GM12878 (cell line): ENCODE measurements around the gene OSBP. TPM values are rescaled to one million over a fixed set of nuclear protein-coding genes. Genes with fewer than 3 reads are reported as not detected.

Experiments used
- ATAC-seq: fragments of 200-7000 bp; cut with Tn5 transposase; 3 replicates; pipeline ENCODE4 v1.9.1; 2020; ENCODE audit warnings: mild to moderate bottlenecking, moderate library complexity
- BruUV-seq: library from RNA; stranded (reverse); fragments of 400-500 nt; replicated peaks from 2 replicates; lab custom pipeline; 2021; lab: Mats Ljungman, UMichigan
- CTCF ChIA-PET: fragments of 300-600 bp; sonication (Branson Sonifier 250); formaldehyde crosslinking; extraction: SDS; loops from one replicate; lab custom pipeline; 2021; ENCODE audit warnings: inconsistent platforms; lab: Yijun Ruan, JAX
- POLR2A ChIA-PET: fragments of 350-600 bp; formaldehyde crosslinking; extraction: SDS; loops from one replicate; lab custom pipeline; 2021; ENCODE audit warnings: inconsistent platforms; lab: Charles Lee
- RAD21 ChIA-PET: fragments of 300-600 bp; sonication (Branson Sonifier 250); formaldehyde crosslinking; loops from one replicate; lab custom pipeline; 2023; ENCODE audit warnings: antibody characterized with exemption; ENCODE audit not compliant: unreplicated experiment; lab: Charles Lee
- SMC1A ChIA-PET: fragments of 300-600 bp; sonication (Branson Sonifier 250); formaldehyde crosslinking; loops from one replicate; lab custom pipeline; 2023; ENCODE audit not compliant: unreplicated experiment, uncharacterized antibody; lab: Charles Lee
- DNase-seq: peaks from one replicate; pipeline ENCODE4 v3.0.0-alpha.2; 2011; ENCODE audit warnings: low read depth, low spot score
- FAIRE-seq: peaks from 3 replicates; lab custom pipeline; 2011; peaks lifted over from hg19 to GRCh38; lab: Jason Lieb, UNC
- H2AFZ ChIP-seq: 2 replicates; pipeline ENCODE4 v1.6.0; 2011; ENCODE audit warnings: low read depth, low read length, control low read depth; ENCODE audit not compliant: control insufficient read depth
- H3K27ac ChIP-seq: 2 replicates; pipeline ENCODE4 v1.5.1; 2011; ENCODE audit warnings: control low read depth; ENCODE audit not compliant: control insufficient read depth, insufficient read depth
- H3K27me3 ChIP-seq, 2 experiments: replicated peaks in 1 of 2; 2 replicates each; pipeline versions ENCODE4 v1.6.0 to v1.6.1; 2011; ENCODE audit warnings: low read length in 1 of 2; ENCODE audit not compliant: control insufficient read depth in 2 of 2, insufficient read depth in 2 of 2
- H3K36me3 ChIP-seq, 2 experiments: 2 replicates each; pipeline ENCODE4 v1.5.1; 2011; ENCODE audit warnings: low read length in 1 of 2; ENCODE audit not compliant: control insufficient read depth in 2 of 2, insufficient read depth in 2 of 2
- H3K4me1 ChIP-seq: 2 replicates; pipeline ENCODE4 v1.6.1; 2011; ENCODE audit warnings: mild to moderate bottlenecking, low read length, moderate library complexity, mixed read lengths; ENCODE audit not compliant: control insufficient read depth, insufficient read depth
- H3K4me2 ChIP-seq: 2 replicates; pipeline ENCODE4 v1.6.0; 2011; ENCODE audit warnings: control low read depth; ENCODE audit not compliant: control insufficient read depth, insufficient read depth
- H3K4me3 ChIP-seq: fragments of 200-600 bp; sonication (generic); 2 replicates; pipeline ENCODE4 v1.5.1; 2016
- H3K79me2 ChIP-seq: 2 replicates; pipeline ENCODE4 v1.6.0; 2011; ENCODE audit warnings: low read length; ENCODE audit not compliant: control insufficient read depth, insufficient read depth
- H3K9ac ChIP-seq: 2 replicates; pipeline ENCODE4 v1.8.0; 2011; ENCODE audit warnings: low read length, control low read depth, mixed read lengths; ENCODE audit not compliant: control insufficient read depth, insufficient read depth
- H3K9me3 ChIP-seq: replicated peaks from 3 replicates; pipeline ENCODE4 v1.5.1; 2011; ENCODE audit warnings: mild to moderate bottlenecking, low read length; ENCODE audit not compliant: control insufficient read depth, insufficient read depth
- H4K20me1 ChIP-seq: 2 replicates; pipeline ENCODE4 v1.6.0; 2011; ENCODE audit not compliant: control insufficient read depth, insufficient read depth
- CREM ChIP-seq: IDR thresholded peaks from 2 replicates; pipeline ENCODE4 v1.6.1; 2014; ENCODE audit warnings: antibody characterized with exemption, low read depth
- FOS ChIP-seq: IDR thresholded peaks from 3 replicates; pipeline ENCODE4 v1.6.1; 2011; ENCODE audit warnings: borderline replicate concordance; ENCODE audit not compliant: insufficient read length; ENCODE audit errors: extremely low read depth
- MLLT1 ChIP-seq: fragments of 450-650 bp; IDR thresholded peaks from 2 replicates; pipeline ENCODE4 v1.6.1; 2016; ENCODE audit warnings: mild to moderate bottlenecking
- NR2C2 ChIP-seq: IDR thresholded peaks from 2 replicates; pipeline ENCODE4 v1.6.1; 2011; ENCODE audit warnings: borderline replicate concordance, low read depth; ENCODE audit not compliant: control insufficient read depth, insufficient read length
- SPI1 ChIP-seq: IDR thresholded peaks from 2 replicates; pipeline ENCODE4 v1.6.1; 2011; ENCODE audit warnings: low read depth, mild to moderate bottlenecking, low read length, moderate library complexity, borderline replicate concordance; ENCODE audit not compliant: insufficient read depth
- ZNF687 ChIP-seq: fragments of 450-650 bp; IDR thresholded peaks from 2 replicates; pipeline ENCODE4 v1.6.1; 2017; ENCODE audit warnings: mild to moderate bottlenecking, moderate library complexity
- WGBS: methylation state at CpG from one replicate; pipeline ENCODE4 v1.1.6; 2016; ENCODE audit warnings: low lambda C conversion rate; ENCODE audit not compliant: insufficient replicate concordance, insufficient coverage; ENCODE audit errors: missing lambda C conversion rate; 5-methylcytosine and 5-hydroxymethylcytosine counted together
- in situ Hi-C: fragments of 300-500 bp; cut with MboI; formaldehyde crosslinking; loops from 9 replicates; pipeline ENCODE4 v1.14.3; 2018; ENCODE audit warnings: mixed read lengths
- intact Hi-C: fragments of 100-400 bp; cut with micrococcal nuclease; formaldehyde crosslinking; loops from one replicate; pipeline ENCODE4 v1.14.2; 2022; ENCODE audit not compliant: unreplicated experiment
- polyA plus RNA-seq, 11 experiments: library from polyadenylated mRNA; depleted of rRNA in 4 of 11; unstranded in 6 of 11; stranded (reverse) in 5 of 11; fragments of >200 nt; fragmentation: Nextera tagmentation in 4 of 11; fragmentation: Illumina TruSeq in 1 of 11; extraction: Ambion mirVana in 4 of 11; extraction: Trizol in 1 of 11; gene quantifications; 1 replicate in 1 of 11; 2 replicates in 10 of 11; pipeline versions ENCODE4 v1.2.1 to v1.2.3, GENCODE V29; 2011 to 2016; ENCODE audit warnings: inconsistent platforms in 2 of 11, missing spikeins in 2 of 11, low read depth in 1 of 11
- total RNA-seq, 4 experiments: library from RNA; depleted of rRNA in 3 of 4; stranded (reverse); fragments of >200 nt in 3 of 4; fragmentation: Illumina TruSeq in 1 of 4; extraction: Trizol in 1 of 4; gene quantifications; 2 replicates each; pipeline versions ENCODE4 v1.2.1 to v1.2.3, GENCODE V29; 2013 to 2021
- TF ChIP-seq, protein P1 (sequence below): IDR thresholded peaks from 2 replicates; pipeline ENCODE4 v1.6.1; 2011; ENCODE audit warnings: mild to moderate bottlenecking, low read depth, low read length, moderate library complexity; ENCODE audit not compliant: insufficient replicate concordance
- TF ChIP-seq, protein P2 (sequence below), 3 experiments: IDR thresholded peaks in 2 of 3; conservative IDR thresholded peaks in 1 of 3; 2 replicates each; pipeline ENCODE4 v1.5.1; 2011; ENCODE audit warnings: low read depth in 3 of 3, low read length in 3 of 3, mild to moderate bottlenecking in 3 of 3, control low read depth in 2 of 3, moderate library complexity in 2 of 3, inconsistent platforms in 1 of 3, mixed read lengths in 1 of 3; ENCODE audit not compliant: control insufficient read depth in 2 of 3, insufficient read depth in 1 of 3; ENCODE audit errors: extremely low read depth in 1 of 3
- TF ChIP-seq, protein P3 (sequence below): IDR thresholded peaks from 2 replicates; pipeline ENCODE4 v1.6.1; 2011; ENCODE audit warnings: borderline replicate concordance, low read depth, mild to moderate bottlenecking, moderate library complexity, low read length; ENCODE audit not compliant: insufficient read depth, poor library complexity, severe bottlenecking

OSBP gene
- total and polyA plus RNA-seq, 10 of the 15 experiments (the other 5 are each of a cell fraction or from before 2014, with no cell fraction given): 5.9 to 41.2 (median 21.7) TPM

DNA sequence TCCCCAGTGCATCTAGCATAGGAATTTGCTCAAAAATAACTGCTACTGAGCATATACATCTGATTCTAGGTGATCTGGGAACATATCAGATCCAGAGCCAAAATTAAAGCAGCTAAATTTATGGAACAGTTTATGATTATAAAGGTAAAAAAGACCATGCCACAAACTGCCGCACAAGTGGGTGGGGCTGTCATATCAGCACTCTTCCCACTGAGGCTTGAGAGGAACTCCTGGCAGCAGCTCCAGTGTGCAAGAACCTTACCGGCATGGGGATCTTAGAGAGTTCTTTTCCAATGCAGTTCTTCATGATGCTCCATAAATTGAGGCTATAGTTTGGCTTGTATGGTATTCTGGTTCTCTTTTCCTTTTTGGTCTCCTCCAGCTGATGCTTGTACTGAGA, 15.3 kb downstream of the OSBP start (continued):
- TF ChIP-seq, protein P1, sequence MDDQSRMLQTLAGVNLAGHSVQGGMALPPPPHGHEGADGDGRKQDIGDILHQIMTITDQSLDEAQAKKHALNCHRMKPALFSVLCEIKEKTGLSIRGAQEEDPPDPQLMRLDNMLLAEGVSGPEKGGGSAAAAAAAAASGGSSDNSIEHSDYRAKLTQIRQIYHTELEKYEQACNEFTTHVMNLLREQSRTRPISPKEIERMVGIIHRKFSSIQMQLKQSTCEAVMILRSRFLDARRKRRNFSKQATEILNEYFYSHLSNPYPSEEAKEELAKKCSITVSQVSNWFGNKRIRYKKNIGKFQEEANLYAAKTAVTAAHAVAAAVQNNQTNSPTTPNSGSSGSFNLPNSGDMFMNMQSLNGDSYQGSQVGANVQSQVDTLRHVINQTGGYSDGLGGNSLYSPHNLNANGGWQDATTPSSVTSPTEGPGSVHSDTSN: no peak

DNA sequence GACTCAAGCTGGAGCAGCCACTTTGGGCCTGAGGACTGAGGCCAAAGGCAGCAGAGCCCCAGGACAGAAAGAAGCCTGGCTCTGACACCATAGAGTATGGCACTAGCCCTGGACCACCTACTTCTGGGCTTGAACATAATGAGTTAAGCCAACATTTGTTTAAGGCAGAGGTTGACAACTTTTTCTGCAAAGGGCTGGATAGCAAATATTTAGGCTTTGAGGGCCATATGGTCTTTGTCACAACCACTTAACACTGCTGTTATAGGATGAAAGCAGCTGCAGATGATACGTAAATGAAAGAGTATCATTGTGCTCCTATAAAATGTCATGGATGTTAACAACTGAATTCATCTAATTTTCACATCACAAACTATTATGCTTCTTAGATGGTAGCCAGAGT, 16.6 kb downstream of the OSBP start:
- DNase-seq: no peak
- ChIA-PET SMC1A (no interaction called here), POLR2A (no interaction called here), CTCF (no interaction called here), RAD21 (no interaction called here)
- Histone ChIP-seq H3K9ac (no peak overlapping the region), H4K20me1 (no peaks in the 10 kb centered on the region; the same call in 1 of the 2 replicates), H3K9me3 (no peaks in the 10 kb centered on the region), H2AFZ (no peak overlapping the region), H3K79me2 (no peaks in the 10 kb centered on the region), H3K4me1 (no peaks in the 10 kb centered on the region), H3K27me3 (no peaks in the 10 kb centered on the region), H3K4me2 (no peak overlapping the region), H3K36me3 (peaks cover 16 to 61% of the 10 kb centered on the region in 2 experiments), H3K27ac (no peak overlapping the region), H3K4me3 (no peak overlapping the region)
- 100% methylated on average over 1 of the region's 1 CpG for WGBS
- FAIRE-seq: no peak
- intact Hi-C loops: no loop called here
- BruUV-seq: no TSS peak
- in situ Hi-C loops: no loop called here
- ATAC-seq: no peak
- TF ChIP-seq NR2C2 (no peak), CREM (no peak), SPI1 (no peak), MLLT1 (no peak), ZNF687 (no peak), FOS (no peak)
- TF ChIP-seq, protein P2, sequence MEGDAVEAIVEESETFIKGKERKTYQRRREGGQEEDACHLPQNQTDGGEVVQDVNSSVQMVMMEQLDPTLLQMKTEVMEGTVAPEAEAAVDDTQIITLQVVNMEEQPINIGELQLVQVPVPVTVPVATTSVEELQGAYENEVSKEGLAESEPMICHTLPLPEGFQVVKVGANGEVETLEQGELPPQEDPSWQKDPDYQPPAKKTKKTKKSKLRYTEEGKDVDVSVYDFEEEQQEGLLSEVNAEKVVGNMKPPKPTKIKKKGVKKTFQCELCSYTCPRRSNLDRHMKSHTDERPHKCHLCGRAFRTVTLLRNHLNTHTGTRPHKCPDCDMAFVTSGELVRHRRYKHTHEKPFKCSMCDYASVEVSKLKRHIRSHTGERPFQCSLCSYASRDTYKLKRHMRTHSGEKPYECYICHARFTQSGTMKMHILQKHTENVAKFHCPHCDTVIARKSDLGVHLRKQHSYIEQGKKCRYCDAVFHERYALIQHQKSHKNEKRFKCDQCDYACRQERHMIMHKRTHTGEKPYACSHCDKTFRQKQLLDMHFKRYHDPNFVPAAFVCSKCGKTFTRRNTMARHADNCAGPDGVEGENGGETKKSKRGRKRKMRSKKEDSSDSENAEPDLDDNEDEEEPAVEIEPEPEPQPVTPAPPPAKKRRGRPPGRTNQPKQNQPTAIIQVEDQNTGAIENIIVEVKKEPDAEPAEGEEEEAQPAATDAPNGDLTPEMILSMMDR (IDR thresholded peaks at IDR 0.05 in 2 of 3, conservative IDR thresholded peaks at IDR 0.05 in 1 of 3; ENCODE audit: control insufficient read depth in 2 of 3, extremely low read depth in 1 of 3, insufficient read depth in 1 of 3, low read depth in 3 of 3, low read length in 3 of 3): no peak
- TF ChIP-seq, protein P3, sequence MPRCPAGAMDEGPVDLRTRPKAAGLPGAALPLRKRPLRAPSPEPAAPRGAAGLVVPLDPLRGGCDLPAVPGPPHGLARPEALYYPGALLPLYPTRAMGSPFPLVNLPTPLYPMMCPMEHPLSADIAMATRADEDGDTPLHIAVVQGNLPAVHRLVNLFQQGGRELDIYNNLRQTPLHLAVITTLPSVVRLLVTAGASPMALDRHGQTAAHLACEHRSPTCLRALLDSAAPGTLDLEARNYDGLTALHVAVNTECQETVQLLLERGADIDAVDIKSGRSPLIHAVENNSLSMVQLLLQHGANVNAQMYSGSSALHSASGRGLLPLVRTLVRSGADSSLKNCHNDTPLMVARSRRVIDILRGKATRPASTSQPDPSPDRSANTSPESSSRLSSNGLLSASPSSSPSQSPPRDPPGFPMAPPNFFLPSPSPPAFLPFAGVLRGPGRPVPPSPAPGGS: no peak
